Karpas-422 (cell line): ENCODE measurements around the gene TACC3. TPM values are rescaled to one million over a fixed set of nuclear protein-coding genes. Genes with fewer than 3 reads are reported as not detected.

Experiments used
- DNase-seq: peaks from one replicate; pipeline ENCODE4 v3.0.0-alpha.2; 2015
- H2AFZ ChIP-seq: fragments of 200-600 bp; sonication (generic); 2 replicates; pipeline ENCODE4 v1.6.1; 2014; ENCODE audit warnings: antibody characterized with exemption, low read length, mixed read lengths
- H3K27ac ChIP-seq: fragments of 200-600 bp; sonication (generic); 2 replicates; pipeline ENCODE4 v1.5.1; 2014; ENCODE audit warnings: mild to moderate bottlenecking, low read length, moderate library complexity
- H3K27me3 ChIP-seq: fragments of 200-600 bp; sonication (generic); 2 replicates; pipeline ENCODE4 v1.6.1; 2014; ENCODE audit warnings: low read length, mixed read lengths
- H3K36me3 ChIP-seq: fragments of 200-600 bp; sonication (generic); 2 replicates; pipeline ENCODE4 v1.6.1; 2014; ENCODE audit warnings: low read length, mixed read lengths; ENCODE audit not compliant: insufficient read depth
- H3K4me1 ChIP-seq: fragments of 200-600 bp; sonication (generic); 2 replicates; pipeline ENCODE4 v1.6.1; 2014; ENCODE audit warnings: mild to moderate bottlenecking, low read length, mixed read lengths
- H3K4me2 ChIP-seq: fragments of 200-600 bp; sonication (generic); 2 replicates; pipeline ENCODE4 v1.6.1; 2014; ENCODE audit warnings: low read length, low read depth, mild to moderate bottlenecking; ENCODE audit not compliant: poor library complexity, severe bottlenecking
- H3K4me3 ChIP-seq: fragments of 200-600 bp; sonication (generic); 2 replicates; pipeline ENCODE4 v1.5.1; 2014; ENCODE audit warnings: mild to moderate bottlenecking, antibody characterized with exemption, low read length, mixed read lengths
- H3K79me2 ChIP-seq: fragments of 200-600 bp; sonication (generic); 2 replicates; pipeline ENCODE4 v1.6.1; 2014; ENCODE audit warnings: mild to moderate bottlenecking, low read length, mixed read lengths
- H3K9ac ChIP-seq: fragments of 200-600 bp; sonication (generic); 2 replicates; pipeline ENCODE4 v1.6.0; 2014; ENCODE audit warnings: low read length
- H3K9me2 ChIP-seq: fragments of 200-600 bp; sonication (generic), shearing (Covaris generic); replicated peaks from 2 replicates; pipeline ENCODE4 v1.6.0; 2014; ENCODE audit warnings: mild to moderate bottlenecking, low read length, moderate library complexity; ENCODE audit not compliant: insufficient read depth
- H3K9me3 ChIP-seq: fragments of 300-700, 200-600 bp; sonication (generic); 2 replicates; pipeline ENCODE4 v1.6.1; 2014; ENCODE audit warnings: low read length, mixed read lengths
- H4K20me1 ChIP-seq: fragments of 200-600 bp; sonication (generic); 2 replicates; pipeline ENCODE4 v1.6.1; 2014; ENCODE audit warnings: mild to moderate bottlenecking, antibody characterized with exemption, low read length, low read depth; ENCODE audit not compliant: insufficient read depth
- total RNA-seq: library from RNA; depleted of rRNA; stranded (reverse); fragments of >200 nt; shearing (Covaris generic); gene quantifications from 2 replicates; pipeline ENCODE4 v1.2.3, GENCODE V29; 2014; ENCODE audit warnings: low replicate concordance; rRNA removed

Gene TACC3
- total RNA-seq, result 22.0 and 37.6 TPM in 2 replicates

- Histone ChIP-seq H3K27ac (peak within 1 kb of the TSS; percentile 87), H4K20me1 (peaks cover 29% of the 10 kb centered on the region), H3K36me3 (peaks cover 17% of the 10 kb centered on the region; the same call in 1 of the 2 replicates), H3K4me3 (peak within 1 kb of the TSS; percentile 82), H3K9me2 (no peaks in the 10 kb centered on the region), H3K4me2 (peak within 1 kb of the TSS; percentile 97), H3K9ac (peak within 1 kb of the TSS; percentile 93), H3K79me2 (peaks cover 71% of the 10 kb centered on the region), H3K4me1 (peaks cover 46% of the 10 kb centered on the region), H2AFZ (0 out of 2 replicates have a peak within 1 kb of the TSS, but pooled peaks have one; percentile 50), H3K9me3 (no peaks in the 10 kb centered on the region), H3K27me3 (no peaks in the 10 kb centered on the region)
- DNase-seq, result peak; percentile 99
Measured at GRCh38 chr4:1721003-1721665, at the start of gene TACC3, which contains the start of gene TMEM129. Gene TACC3, plus strand, starts transcription at chr4:1721521. Its CDS starts 1,901 bp downstream, at chr4:1723422. Gene TMEM129, minus strand, starts transcription at chr4:1721323. Its CDS starts 486 bp downstream, at chr4:1720837.

GRCh38 chr4:1673671-1674070, 47.6 kb upstream of the TACC3 start:
- H3K36me3 ChIP-seq, result no peaks in the 10 kb centered on the region
- H3K9me2 ChIP-seq, result no peaks in the 10 kb centered on the region
- H3K9ac ChIP-seq, result no peak overlapping the region
- H3K4me3 ChIP-seq, result no peak overlapping the region
- no peaks in the 10 kb centered on the region for H3K4me1 ChIP-seq
- no peak overlapping the region for H2AFZ ChIP-seq
- no peak for DNase-seq
- H4K20me1 ChIP-seq, result no peaks in the 10 kb centered on the region
- H3K27me3 ChIP-seq, result no peaks in the 10 kb centered on the region
- no peaks in the 10 kb centered on the region for H3K9me3 ChIP-seq
- no peak overlapping the region for H3K27ac ChIP-seq
- no peaks in the 10 kb centered on the region for H3K79me2 ChIP-seq
- no peak overlapping the region for H3K4me2 ChIP-seq

DNA sequence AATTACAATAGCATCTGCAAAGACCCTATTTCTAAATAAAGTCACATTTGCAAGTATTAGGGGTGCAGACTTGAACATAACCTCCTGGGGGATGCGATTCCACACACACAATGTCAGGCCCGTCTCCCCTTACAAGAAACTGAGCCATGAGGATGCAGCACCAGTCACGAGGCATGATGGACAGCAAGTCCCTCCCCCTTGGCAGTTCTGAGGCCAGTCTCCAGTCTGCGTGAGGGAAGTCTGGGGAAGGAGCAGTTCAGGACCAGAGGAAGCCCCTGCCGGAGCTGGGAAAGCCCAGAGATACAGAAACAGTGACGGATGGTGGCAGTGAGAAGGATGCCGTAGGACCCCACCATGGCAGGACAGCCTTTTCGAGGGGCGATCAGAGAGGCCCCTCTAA, 46.6 kb upstream of the TACC3 start:
- Histone ChIP-seq H4K20me1 (no peaks in the 10 kb centered on the region), H3K4me1 (no peaks in the 10 kb centered on the region), H2AFZ (no peak overlapping the region), H3K79me2 (no peaks in the 10 kb centered on the region), H3K27me3 (no peaks in the 10 kb centered on the region), H3K4me3 (no peak overlapping the region), H3K9me2 (no peaks in the 10 kb centered on the region), H3K9ac (no peak overlapping the region), H3K36me3 (no peaks in the 10 kb centered on the region), H3K4me2 (no peak overlapping the region), H3K9me3 (no peaks in the 10 kb centered on the region), H3K27ac (no peak overlapping the region)
- no peak for DNase-seq

DNA sequence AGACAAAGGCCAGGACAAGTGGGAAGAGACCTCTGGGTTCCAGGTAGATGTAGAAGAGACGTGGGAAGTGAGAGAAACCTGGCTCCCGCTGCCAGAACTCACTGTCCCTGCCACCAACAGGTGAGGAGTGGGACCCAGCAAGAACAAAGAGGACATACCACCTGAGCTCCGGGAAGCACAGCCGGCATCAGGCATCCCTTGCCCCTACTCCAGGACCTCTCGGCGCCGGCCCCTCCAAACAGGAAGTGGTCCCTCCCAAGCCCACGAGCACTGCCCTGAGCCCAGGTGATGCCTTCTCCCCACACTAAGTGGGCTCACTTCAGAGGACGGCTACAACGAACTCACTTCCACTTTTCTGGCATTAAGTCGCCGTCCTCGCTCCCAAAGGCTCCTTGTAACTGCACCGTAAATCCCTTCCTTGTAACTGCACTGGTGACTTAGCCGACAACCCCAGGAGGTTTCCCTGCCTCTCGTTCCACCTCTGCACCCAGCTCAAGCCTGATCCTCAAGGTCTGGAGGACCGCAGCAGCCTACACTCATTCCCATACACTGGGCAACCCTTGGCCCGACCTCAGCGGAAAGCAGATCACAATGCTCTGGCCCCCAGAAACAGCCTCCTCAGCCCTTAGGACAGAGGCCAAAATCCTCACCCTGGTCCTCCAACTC, 46.1 kb upstream of the TACC3 start:
- no peak overlapping the region for H2AFZ ChIP-seq
- H3K9ac ChIP-seq, result no peak overlapping the region
- DNase-seq, result no peak
- no peak overlapping the region for H3K4me2 ChIP-seq
- no peaks in the 10 kb centered on the region for H3K4me1 ChIP-seq
- H3K27me3 ChIP-seq, result no peaks in the 10 kb centered on the region
- H4K20me1 ChIP-seq, result no peaks in the 10 kb centered on the region
- H3K27ac ChIP-seq, result no peak overlapping the region
- H3K9me3 ChIP-seq, result no peaks in the 10 kb centered on the region
- H3K79me2 ChIP-seq, result no peaks in the 10 kb centered on the region
- no peaks in the 10 kb centered on the region for H3K9me2 ChIP-seq
- H3K36me3 ChIP-seq, result no peaks in the 10 kb centered on the region
- H3K4me3 ChIP-seq, result no peak overlapping the region

DNA sequence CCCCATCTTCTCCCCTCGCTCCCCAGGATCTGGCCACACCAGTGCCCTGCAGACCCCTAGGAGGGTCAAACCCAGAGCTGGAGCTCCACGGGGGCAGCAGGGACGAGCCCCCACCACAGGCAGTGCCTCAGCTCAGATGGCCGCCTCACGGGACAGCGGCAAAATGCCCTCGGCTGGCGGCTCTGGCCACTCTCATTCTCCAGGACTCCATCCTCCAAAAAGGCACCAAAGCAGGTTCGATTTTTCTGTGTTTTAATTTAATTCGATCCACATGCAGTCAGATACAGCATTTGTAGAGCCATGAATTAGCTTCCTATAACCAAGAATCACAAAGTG, 45.6 kb upstream of the TACC3 start:
- no peaks in the 10 kb centered on the region for H3K79me2 ChIP-seq
- no peak overlapping the region for H3K4me2 ChIP-seq
- H3K27ac ChIP-seq, result no peak overlapping the region
- H4K20me1 ChIP-seq, result no peaks in the 10 kb centered on the region
- no peak overlapping the region for H3K4me3 ChIP-seq
- H3K9me3 ChIP-seq, result no peaks in the 10 kb centered on the region
- no peak for DNase-seq
- H2AFZ ChIP-seq, result no peak overlapping the region
- H3K36me3 ChIP-seq, result no peaks in the 10 kb centered on the region
- H3K27me3 ChIP-seq, result no peaks in the 10 kb centered on the region
- H3K4me1 ChIP-seq, result no peaks in the 10 kb centered on the region
- no peak overlapping the region for H3K9ac ChIP-seq
- no peaks in the 10 kb centered on the region for H3K9me2 ChIP-seq

DNA sequence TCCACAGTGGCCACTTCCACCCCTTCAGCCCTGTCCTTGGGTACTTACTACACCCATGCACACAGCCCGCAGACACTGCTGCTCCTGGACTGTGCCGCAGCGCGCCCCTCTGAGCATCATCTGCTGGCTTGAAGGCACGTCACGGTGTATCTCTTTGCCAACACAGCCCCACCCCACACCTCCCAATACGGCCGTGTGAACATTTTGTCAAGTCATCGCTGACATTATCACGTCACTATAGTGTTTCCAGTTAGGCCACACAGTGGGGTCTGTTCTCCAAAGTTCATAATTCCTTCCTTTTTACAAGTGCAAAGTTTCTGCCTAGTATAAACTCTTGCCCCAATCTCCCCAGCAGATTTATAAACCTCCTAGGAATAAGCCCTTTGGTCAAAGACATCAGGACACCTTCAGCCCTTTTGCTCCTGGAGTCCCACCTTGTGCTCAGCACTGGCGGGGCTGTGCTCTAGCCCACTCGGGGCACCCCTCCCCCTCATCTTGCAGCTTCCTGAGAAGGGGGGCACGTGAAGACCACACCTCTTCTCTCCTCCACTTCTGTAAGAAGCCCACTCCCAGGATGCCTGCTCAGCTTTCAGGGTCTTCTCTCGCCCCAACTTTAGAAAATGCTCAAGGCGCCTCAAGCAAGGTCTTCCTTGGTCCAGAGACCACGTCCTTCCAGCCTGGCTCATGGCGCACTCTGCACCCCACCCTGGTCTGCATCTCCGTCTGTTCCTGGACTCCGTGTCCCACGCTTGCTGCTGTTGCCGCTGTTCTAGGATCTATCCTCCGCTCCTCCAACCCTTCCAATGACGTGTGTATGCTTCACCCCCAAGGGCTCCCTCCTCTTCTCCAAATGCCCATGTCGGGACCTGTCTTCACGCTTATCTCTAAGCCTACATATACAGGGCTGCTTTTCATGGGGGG, 44.5 kb upstream of the TACC3 start:
- Histone ChIP-seq H3K9me2 (no peaks in the 10 kb centered on the region), H3K9me3 (no peaks in the 10 kb centered on the region), H3K79me2 (no peaks in the 10 kb centered on the region), H3K4me1 (no peaks in the 10 kb centered on the region), H3K4me3 (no peak overlapping the region), H2AFZ (no peak overlapping the region), H3K27me3 (no peaks in the 10 kb centered on the region), H4K20me1 (no peaks in the 10 kb centered on the region), H3K9ac (no peak overlapping the region), H3K36me3 (no peaks in the 10 kb centered on the region), H3K27ac (no peak overlapping the region), H3K4me2 (no peak overlapping the region)
- no peak for DNase-seq

DNA sequence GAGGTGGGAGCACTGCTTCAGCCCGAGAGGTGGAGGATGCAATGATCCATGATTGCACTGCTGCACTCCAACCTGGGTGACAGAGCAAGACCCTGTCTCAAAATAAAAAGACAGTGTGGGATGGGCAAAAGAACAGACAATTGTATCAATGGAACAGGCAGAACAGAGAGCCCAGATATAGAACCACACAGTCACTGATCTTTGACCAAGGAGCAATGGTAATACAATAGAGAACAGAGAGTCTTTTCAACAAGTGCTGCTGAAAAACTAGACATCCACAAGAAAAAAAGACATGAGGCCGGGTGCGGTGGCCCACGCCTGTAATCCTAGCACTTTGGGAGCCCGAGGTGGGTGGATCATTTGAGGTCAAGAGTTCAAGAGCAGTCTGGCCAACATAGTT, 43.1 kb upstream of the TACC3 start:
- no peak overlapping the region for H3K9ac ChIP-seq
- no peaks in the 10 kb centered on the region for H3K9me2 ChIP-seq
- no peak overlapping the region for H3K4me3 ChIP-seq
- H3K79me2 ChIP-seq, result no peaks in the 10 kb centered on the region
- no peak overlapping the region for H3K27ac ChIP-seq
- peaks cover 2% of the 10 kb centered on the region for H3K4me1 ChIP-seq
- H3K4me2 ChIP-seq, result no peak overlapping the region
- no peaks in the 10 kb centered on the region for H4K20me1 ChIP-seq
- H3K36me3 ChIP-seq, result no peaks in the 10 kb centered on the region
- DNase-seq, result no peak
- H3K27me3 ChIP-seq, result no peaks in the 10 kb centered on the region
- H3K9me3 ChIP-seq, result no peaks in the 10 kb centered on the region
- H2AFZ ChIP-seq, result no peak overlapping the region

DNA sequence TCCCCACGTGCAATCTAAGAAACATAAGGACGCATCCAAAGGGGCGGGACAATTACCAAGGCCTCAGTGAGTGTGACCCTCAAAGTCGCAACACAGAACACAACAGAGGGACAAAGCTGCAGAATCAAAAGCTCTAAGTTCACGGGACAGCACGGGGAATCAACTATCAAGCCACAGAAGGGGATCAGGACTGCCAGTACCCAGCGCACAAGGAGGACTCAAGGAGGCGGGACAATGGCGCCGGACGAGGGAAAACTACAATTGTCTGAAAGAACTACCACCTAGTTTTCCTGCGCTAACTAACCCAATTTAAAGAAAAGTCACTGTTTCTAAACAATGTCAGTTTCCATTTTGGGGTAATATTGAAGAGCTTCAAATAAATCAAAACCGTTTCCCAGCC, 38.5 kb upstream of the TACC3 start:
- no peak overlapping the region for H2AFZ ChIP-seq
- H3K36me3 ChIP-seq, result no peaks in the 10 kb centered on the region
- no peak overlapping the region for H3K27ac ChIP-seq
- H4K20me1 ChIP-seq, result no peaks in the 10 kb centered on the region
- H3K4me3 ChIP-seq, result no peak overlapping the region
- H3K9me3 ChIP-seq, result no peaks in the 10 kb centered on the region
- H3K27me3 ChIP-seq, result no peaks in the 10 kb centered on the region
- H3K79me2 ChIP-seq, result no peaks in the 10 kb centered on the region
- H3K9ac ChIP-seq, result peak overlapping the region; percentile 67; the same call in 1 of the 2 replicates
- H3K4me2 ChIP-seq, result peak overlapping the region; percentile 74
- no peaks in the 10 kb centered on the region for H3K9me2 ChIP-seq
- peaks cover 10% of the 10 kb centered on the region for H3K4me1 ChIP-seq
- no peak for DNase-seq
